ENCODE measurements around the gene SAMD3.
"Not testable (repeated sequence)": the region's sequence is repeated elsewhere in the genome, so short reads cannot be mapped to it uniquely, and the experiment has no call there.

SAMD3 gene

GRCh38 chr6:130127195-130127594 lies 95.6 kb downstream of the SAMD3 start:
- no peak for DNase-seq

DNA sequence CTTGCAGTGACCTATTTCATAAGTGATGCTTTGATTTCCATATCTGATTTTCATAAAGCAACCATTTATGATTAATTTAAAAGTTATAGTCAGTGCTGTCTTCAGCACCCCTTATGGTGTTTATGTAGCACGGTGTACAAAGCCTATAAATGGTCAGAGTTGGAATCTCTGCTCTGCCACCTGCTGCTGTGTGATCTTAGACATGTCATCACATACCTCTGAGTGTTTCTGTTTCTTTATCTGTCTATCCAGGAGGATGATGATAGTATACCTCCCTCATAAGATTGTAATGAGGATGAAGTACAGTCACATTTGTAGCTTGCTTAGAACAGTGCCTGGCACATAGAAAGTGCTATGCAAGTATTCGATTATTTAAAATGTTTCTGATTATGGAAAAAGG lies 100.5 kb downstream of the SAMD3 start:
- no peak for DNase-seq

- DNase-seq: no peak
These were observed 102.0 kb downstream of the SAMD3 start for GRCh38 chr6:130120731-130121130.

GRCh38 chr6:130119211-130119610 lies 103.5 kb downstream of the SAMD3 start:
- DNase-seq: no peak

- DNase-seq: no peak
These were observed 104.5 kb downstream of the SAMD3 start for GRCh38 chr6:130118236-130118635.

GRCh38 chr6:130117187-130117701 lies 105.5 kb downstream of the SAMD3 start:
- DNase-seq: not testable (repeated sequence)

DNA sequence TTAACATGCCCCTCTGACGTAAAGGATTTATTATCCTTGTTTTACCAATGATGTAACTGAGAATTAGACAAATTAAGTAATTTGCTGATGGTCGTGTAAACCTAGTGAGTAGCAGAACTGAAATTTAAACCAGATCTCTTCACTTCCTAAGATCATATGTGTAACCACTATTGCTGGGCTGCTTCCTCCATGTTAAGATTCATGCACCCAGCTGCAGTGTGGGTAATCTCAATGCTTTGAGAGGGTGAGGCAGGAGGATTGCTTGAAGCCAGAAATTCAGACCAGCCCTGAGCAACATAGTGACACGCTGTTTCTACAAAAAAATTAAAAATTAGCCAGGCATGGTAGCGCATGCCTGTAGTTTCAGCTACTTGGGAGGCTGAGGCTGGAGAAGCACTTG lies 106.5 kb downstream of the SAMD3 start:
- DNase-seq: no peak

DNA sequence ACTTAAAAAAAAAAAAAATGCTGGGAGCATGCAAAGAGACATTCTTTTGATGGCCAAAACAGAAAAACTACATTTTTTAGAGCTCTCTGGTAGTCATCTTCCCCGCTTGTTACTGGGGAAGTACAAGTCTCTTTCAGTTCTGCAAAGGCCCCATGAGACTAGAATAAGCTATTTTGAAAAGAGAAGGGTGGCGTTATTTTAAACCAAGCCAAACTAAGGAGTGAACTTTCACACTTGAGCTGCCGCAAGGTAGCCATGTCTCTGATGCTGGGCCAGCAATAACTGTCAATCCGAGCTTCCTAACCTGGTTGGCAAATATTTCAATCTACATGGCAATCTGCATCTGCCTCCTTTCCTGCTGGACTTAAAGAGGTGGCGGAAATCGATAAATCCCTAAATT lies 107.7 kb downstream of the SAMD3 start:
- no peak for DNase-seq

DNA sequence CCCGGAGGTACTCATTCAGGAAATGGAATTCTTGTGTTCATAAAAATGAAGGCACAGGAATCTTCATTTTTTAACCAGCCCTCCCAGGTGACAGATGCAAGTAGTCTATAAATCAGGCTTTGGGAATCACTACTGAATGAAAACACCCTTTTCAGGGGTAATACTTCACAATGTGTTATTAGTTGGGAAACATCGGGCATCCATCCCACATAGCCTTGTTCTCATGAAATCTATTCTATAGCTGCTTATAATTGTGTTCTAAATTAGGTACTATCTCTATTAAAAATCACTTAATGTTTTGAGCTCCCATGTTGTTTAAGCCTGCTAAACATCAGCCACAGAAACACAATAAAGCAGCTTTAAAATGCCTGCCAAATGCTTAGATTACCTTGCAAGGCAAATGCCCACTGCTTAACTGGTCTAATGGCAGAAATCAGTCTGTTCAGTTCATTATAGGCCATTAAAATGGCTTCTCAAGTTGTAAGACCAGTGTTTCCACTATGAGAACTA lies 109.5 kb downstream of the SAMD3 start:
- no peak for DNase-seq

- DNase-seq: no peak
These were observed 111.7 kb downstream of the SAMD3 start for GRCh38 chr6:130111031-130111430.

GRCh38 chr6:130107710-130108109 lies 115.0 kb downstream of the SAMD3 start:
- DNase-seq: no peak

GRCh38 chr6:130105996-130106704 lies 116.6 kb downstream of the SAMD3 start:
- DNase-seq: no peak

DNA sequence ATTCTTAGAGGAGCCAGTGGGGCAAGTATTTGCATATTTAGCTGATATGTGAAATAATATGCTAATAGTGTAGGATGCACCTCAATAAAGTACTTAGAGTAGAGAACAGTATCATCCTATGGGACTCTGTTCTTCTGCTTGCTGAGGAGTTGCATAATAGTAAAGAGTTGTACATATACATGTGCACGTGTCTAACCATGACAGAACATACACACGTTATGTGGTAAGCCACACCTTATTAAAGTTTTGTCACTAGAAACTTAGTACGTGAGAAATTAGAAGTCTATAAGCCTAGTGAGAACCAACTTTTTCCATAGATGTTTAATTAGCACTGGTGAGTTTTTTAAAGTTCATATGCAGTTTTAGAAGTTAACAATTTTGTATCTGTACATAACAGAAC lies 123.6 kb downstream of the SAMD3 start:
- no peak for DNase-seq

DNA sequence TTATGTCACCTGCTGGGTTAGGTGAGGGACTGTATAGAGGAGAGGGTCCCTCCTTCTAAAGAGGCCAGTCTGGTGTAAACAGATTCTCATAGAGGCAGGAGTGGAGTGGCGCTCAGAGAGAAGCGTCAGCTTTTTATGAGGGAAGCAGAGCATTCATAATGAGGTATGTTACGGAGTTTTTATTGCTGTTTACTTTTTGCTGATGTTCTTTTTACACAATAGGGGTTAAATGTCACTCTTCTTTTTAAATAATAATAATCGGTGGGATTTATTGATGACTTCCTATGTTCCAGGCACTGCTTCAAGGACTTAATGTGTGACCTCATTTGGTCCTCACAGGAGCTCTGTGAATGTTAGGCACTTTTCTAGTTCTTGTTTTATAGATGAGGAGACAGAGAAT lies 124.4 kb downstream of the SAMD3 start:
- DNase-seq: no peak

Data from cerebellar nuclear complex (tissue), 1 donor.